Measurements from ENCODE around the gene ZNF813.
A peak's percentile ranks its signal among the peaks of the same experiment; 100 is the strongest.
"Not testable (repeated sequence)": the region's sequence is repeated elsewhere in the genome, so short reads cannot be mapped to it uniquely, and the experiment has no call there.

Gene ZNF813

GRCh38 chr19:53485046-53486004, 17.8 kb downstream of the ZNF813 start:
- no peak for DNase-seq

- no peak for DNase-seq
These were observed 24.6 kb downstream of the ZNF813 start for GRCh38 chr19:53492153-53492552.

- not testable (repeated sequence) for DNase-seq
These were observed 29.9 kb downstream of the ZNF813 start for GRCh38 chr19:53497311-53498023.

DNA sequence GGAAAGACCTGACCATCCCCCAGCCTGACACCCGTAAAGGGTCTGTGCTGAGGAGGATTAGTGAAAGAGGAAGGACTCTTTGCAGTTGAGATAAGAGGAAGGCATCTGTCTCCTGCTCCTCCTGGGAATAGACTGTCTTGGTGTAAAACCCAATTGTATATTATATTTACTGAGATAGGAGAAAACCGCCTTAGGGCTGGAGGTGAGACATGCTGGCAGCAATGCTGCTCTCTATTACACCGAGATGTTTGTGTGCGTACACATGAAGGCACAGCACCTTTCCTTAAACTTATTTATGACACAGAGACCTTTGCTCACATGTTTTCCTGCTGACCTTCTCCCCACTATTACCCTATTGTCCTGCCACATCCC, 30.5 kb downstream of the ZNF813 start:
- not testable (repeated sequence) for DNase-seq

DNA sequence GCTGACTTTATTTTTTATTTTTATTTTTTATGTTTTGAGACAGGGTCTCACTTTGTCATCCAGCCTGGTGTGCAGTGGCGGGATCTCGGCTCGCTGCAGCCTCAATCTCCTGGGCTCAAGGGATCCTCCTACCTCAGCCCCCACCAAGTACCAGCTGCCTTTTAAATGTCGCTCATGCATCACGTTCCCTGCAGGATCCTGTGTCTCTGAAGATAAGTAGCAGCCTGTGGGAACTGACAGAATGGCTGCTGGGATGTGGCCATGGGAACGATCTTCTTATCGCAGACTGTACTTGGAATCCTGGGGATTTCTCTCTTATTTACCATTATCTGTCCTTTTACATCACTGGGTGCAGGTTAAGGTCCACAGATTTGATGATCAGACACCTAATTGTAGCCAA, 35.6 kb downstream of the ZNF813 start:
- DNase-seq = not testable (repeated sequence)

- DNase-seq = not testable (repeated sequence)
These were observed 36.3 kb downstream of the ZNF813 start for GRCh38 chr19:53503671-53504364.

GRCh38 chr19:53504365-53504703, 36.8 kb downstream of the ZNF813 start:
- not testable (repeated sequence) for DNase-seq

- no peak for DNase-seq
These were observed 37.4 kb downstream of the ZNF813 start for GRCh38 chr19:53504885-53505284.

- DNase-seq = no peak
These were observed 39.2 kb downstream of the ZNF813 start for GRCh38 chr19:53506728-53507127.

DNA sequence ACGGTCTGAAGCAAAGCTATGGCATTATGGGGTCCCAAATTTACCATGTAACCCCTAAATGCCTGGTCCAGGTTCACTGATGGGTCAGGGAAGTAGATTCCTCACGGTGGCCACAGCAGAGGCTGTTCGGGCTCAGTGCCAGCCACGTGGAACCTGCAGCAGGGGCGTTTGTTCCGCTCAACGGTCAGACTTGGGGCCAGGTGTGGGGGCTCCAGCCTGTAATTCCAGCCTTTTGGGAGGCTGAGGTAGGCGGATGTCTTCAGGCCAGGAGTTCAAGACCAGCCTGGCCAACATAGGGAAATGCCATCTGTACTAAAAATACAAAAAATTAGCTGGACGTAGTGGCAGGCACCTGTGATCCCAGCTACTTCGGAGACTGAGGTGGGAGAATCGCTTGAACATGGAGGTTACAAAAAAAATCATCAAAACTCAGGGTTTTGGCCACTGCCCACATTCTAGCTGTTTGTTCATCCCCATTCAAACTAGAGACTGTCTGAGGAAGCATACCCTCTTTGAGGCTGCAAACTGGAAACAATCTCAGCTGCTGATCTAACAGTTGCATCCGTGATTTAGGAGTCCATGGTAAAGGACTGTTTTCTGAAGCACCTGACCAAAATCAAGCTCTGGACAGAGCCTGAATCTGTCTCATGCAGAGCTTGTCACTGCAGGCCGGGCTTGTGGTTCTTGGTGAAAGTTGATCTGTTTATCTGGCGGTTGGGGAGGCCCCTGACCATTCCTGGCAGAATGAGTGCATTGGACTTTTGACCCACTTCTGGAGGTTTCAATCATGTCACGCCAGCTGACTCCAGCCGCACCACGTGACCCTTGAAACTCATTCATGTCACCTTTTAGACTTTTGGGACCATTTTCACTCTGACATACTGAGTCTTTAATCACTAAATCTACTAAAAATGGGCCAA, 40.2 kb downstream of the ZNF813 start:
- no peak for DNase-seq

DNA sequence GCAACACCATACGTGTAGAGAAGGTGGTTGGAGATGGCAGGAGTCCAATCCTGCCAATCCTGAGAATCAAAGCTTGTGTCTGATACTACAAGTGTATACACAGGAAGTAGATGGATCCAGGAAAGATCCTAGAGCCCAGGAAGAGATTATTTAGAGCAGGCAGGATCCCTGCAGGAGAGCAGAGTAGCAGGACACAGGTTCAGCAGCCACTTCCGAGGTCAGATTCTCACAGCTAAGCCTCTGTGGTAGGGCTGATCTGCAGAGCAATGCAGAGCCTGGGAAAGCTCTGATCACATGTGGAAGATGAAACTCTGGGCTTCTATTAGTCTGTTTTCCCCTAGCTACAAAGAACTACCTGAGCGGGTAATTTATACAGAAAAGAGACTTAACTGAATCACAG, 41.9 kb downstream of the ZNF813 start:
- no peak for DNase-seq

DNA sequence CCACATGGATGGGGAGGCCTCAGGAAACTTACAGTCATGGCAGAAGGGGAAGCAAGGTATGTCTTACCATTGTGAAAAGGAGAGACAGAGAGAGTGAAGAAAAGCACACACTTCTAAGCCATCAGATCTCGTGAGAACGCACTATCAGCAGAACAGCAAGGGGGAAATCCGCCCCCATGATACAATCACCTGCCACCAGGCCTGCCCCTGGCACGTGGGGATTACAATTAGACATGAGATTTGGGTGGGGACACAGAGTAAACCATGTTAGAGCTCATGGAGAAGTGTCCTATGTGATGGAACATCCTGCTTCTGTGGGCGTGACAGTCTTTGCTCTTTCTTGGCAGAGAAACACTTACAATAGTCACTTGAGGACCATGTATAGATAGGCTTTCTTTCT, 42.3 kb downstream of the ZNF813 start:
- no peak for DNase-seq

GRCh38 chr19:53511357-53511756, 43.8 kb downstream of the ZNF813 start:
- DNase-seq = no peak

- DNase-seq = peak; percentile 71
These were observed 44.4 kb downstream of the ZNF813 start for GRCh38 chr19:53511933-53512374.

DNA sequence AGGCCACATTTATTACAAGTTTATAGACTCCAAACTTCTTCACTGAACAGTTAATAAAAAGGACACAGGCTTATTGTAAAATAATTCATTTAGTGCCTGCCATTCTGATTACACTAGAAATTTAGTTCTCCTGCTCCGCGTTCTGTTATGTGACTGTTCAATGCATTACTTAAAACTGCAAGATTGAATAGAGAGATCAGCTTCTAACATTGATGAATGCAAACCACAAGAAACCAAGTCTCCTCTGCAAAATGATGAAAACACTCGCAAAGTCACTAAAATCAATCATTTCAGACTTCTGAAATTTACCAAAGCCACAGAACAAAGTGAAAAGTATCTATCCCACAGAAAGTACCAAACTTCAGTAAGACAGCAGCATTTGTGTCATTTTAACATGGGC, 47.5 kb downstream of the ZNF813 start:
- DNase-seq = not testable (repeated sequence)

- DNase-seq = no peak
These were observed 49.7 kb downstream of the ZNF813 start for GRCh38 chr19:53517114-53517741.

GRCh38 chr19:53518121-53518520, 50.6 kb downstream of the ZNF813 start:
- no peak for DNase-seq

- no peak for DNase-seq
These were observed 51.2 kb downstream of the ZNF813 start for GRCh38 chr19:53518716-53519115.

DNA sequence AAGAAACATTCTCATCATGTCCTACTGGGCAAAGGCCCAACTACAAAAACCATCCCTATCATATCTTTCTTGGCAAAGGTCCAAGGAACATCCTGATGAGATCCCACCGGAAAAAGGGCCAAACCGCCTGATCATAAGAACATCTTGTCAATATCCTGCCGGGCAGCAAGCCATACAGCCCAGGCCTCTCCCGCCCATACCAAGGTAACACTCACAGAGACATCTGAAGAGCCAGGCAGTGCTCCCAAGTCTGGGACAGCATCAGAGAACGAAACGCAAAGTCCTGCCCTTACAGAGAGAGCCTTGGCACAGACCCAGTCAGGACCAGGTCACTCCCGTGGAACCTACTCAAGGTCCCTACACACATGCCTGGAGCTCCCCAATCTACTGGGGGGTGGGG, 51.9 kb downstream of the ZNF813 start:
- DNase-seq = no peak

- DNase-seq = no peak
These were observed 52.6 kb downstream of the ZNF813 start for GRCh38 chr19:53520163-53520546.

- peak; percentile 90 for DNase-seq
These were observed 53.2 kb downstream of the ZNF813 start for GRCh38 chr19:53520547-53521372.
